H9 (cell line): ENCODE data around the gene SCNM1. TPM values are rescaled to one million over a fixed set of nuclear protein-coding genes. Genes with fewer than 3 reads are reported as not detected.

Source experiments
- DNase-seq: peaks from one replicate; pipeline ENCODE4 v3.0.0-alpha.2; 2017
- H2AFZ ChIP-seq: one replicate; pipeline ENCODE4 v1.6.1; 2013; ENCODE audit warnings: mild to moderate bottlenecking, low read length, control low read depth, moderate library complexity
- H2AK5ac ChIP-seq: 2 replicates; pipeline ENCODE4 v1.6.1; 2013; ENCODE audit warnings: low read length, control low read depth, mixed read lengths; ENCODE audit not compliant: insufficient read length
- H2BK120ac ChIP-seq: one replicate; pipeline ENCODE4 v1.6.1; 2013; ENCODE audit warnings: low read depth, mild to moderate bottlenecking, low read length, control low read depth, inconsistent platforms; ENCODE audit not compliant: poor library complexity, severe bottlenecking
- H2BK12ac ChIP-seq: 2 replicates; pipeline ENCODE4 v1.6.1; 2013; ENCODE audit warnings: low read length, control low read depth, mixed read lengths, low read depth; ENCODE audit not compliant: insufficient read length
- H2BK15ac ChIP-seq: 2 replicates; pipeline ENCODE4 v1.6.1; 2013; ENCODE audit warnings: low read depth, low read length, control low read depth
- H2BK20ac ChIP-seq: one replicate; pipeline ENCODE4 v1.6.1; 2013; ENCODE audit warnings: low read depth, mild to moderate bottlenecking, low read length, control low read depth, inconsistent platforms; ENCODE audit not compliant: poor library complexity, severe bottlenecking
- H2BK5ac ChIP-seq: 2 replicates; pipeline ENCODE4 v1.6.1; 2013; ENCODE audit warnings: low read length, control low read depth, mixed read lengths; ENCODE audit not compliant: insufficient read length
- H3K14ac ChIP-seq: 2 replicates; pipeline ENCODE4 v1.6.1; 2013; ENCODE audit warnings: low read length, control low read depth; ENCODE audit not compliant: insufficient read depth
- H3K18ac ChIP-seq: 2 replicates; pipeline ENCODE4 v1.6.1; 2013; ENCODE audit warnings: low read depth, mild to moderate bottlenecking, mixed read lengths, low read length, control low read depth; ENCODE audit not compliant: insufficient read length
- H3K23ac ChIP-seq: 2 replicates; pipeline ENCODE4 v1.6.1; 2013; ENCODE audit warnings: low read length, control low read depth, mixed read lengths, low read depth; ENCODE audit not compliant: insufficient read length
- H3K23me2 ChIP-seq: 2 replicates; pipeline ENCODE4 v1.6.1; 2013; ENCODE audit warnings: low read depth, mild to moderate bottlenecking, mixed read lengths, low read length, control low read depth; ENCODE audit not compliant: insufficient read length, poor library complexity, severe bottlenecking
- H3K27ac ChIP-seq: 2 replicates; pipeline ENCODE4 v1.5.1; 2013; ENCODE audit warnings: low read length, control low read depth, mixed read lengths, low read depth; ENCODE audit not compliant: insufficient read length
- H3K27me3 ChIP-seq: 2 replicates; pipeline ENCODE4 v1.6.1; 2013; ENCODE audit warnings: low read length, control low read depth, inconsistent platforms; ENCODE audit not compliant: insufficient read depth
- H3K4ac ChIP-seq: 2 replicates; pipeline ENCODE4 v1.6.1; 2013; ENCODE audit warnings: low read depth, mild to moderate bottlenecking, control low read depth, inconsistent platforms, low read length, moderate library complexity
- H3K4me1 ChIP-seq: 2 replicates; pipeline ENCODE4 v1.6.1; 2013; ENCODE audit warnings: low read length, control low read depth, inconsistent platforms; ENCODE audit not compliant: insufficient read depth
- H3K4me2 ChIP-seq: 2 replicates; pipeline ENCODE4 v1.6.1; 2013; ENCODE audit warnings: low read length, control low read depth, mixed read lengths; ENCODE audit not compliant: insufficient read length, insufficient read depth
- H3K56ac ChIP-seq: 2 replicates; pipeline ENCODE4 v1.6.1; 2013; ENCODE audit warnings: low read depth, mild to moderate bottlenecking, mixed read lengths, low read length, control low read depth; ENCODE audit not compliant: insufficient read length
- H3K79me1 ChIP-seq: 2 replicates; pipeline ENCODE4 v1.6.1; 2013; ENCODE audit warnings: low read depth, mild to moderate bottlenecking, moderate library complexity, low read length, control low read depth, inconsistent platforms; ENCODE audit not compliant: insufficient read depth, poor library complexity, severe bottlenecking
- H3K79me2 ChIP-seq: 2 replicates; pipeline ENCODE4 v1.6.1; 2013; ENCODE audit warnings: low read length, control low read depth, inconsistent platforms; ENCODE audit not compliant: insufficient read depth
- H3K9ac ChIP-seq: 2 replicates; pipeline ENCODE4 v1.6.1; 2013; ENCODE audit warnings: low read length, control low read depth, mixed read lengths; ENCODE audit not compliant: insufficient read length; ENCODE audit errors: extremely low read depth
- H3K9me3 ChIP-seq: one replicate; pipeline ENCODE4 v1.6.1; 2013; ENCODE audit warnings: low read depth, low read length, inconsistent platforms; ENCODE audit not compliant: control insufficient read depth
- H3T11ph ChIP-seq: one replicate; pipeline ENCODE4 v1.6.1; 2013; ENCODE audit warnings: mild to moderate bottlenecking, low read length, control low read depth, inconsistent platforms
- H4K20me1 ChIP-seq: one replicate; pipeline ENCODE4 v1.6.1; 2013; ENCODE audit not compliant: control insufficient read depth, insufficient read length, insufficient read depth
- H4K5ac ChIP-seq: 2 replicates; pipeline ENCODE4 v1.6.1; 2013; ENCODE audit warnings: low read depth, mild to moderate bottlenecking, mixed read lengths, low read length, control low read depth; ENCODE audit not compliant: insufficient read length
- H4K8ac ChIP-seq: replicated peaks from 2 replicates; pipeline ENCODE4 v1.6.1; 2013; ENCODE audit warnings: low read length, control low read depth, mixed read lengths, low read depth; ENCODE audit not compliant: insufficient read length
- H4K91ac ChIP-seq: 2 replicates; pipeline ENCODE4 v1.6.1; 2013; ENCODE audit warnings: low read depth, mild to moderate bottlenecking, moderate library complexity, mixed read lengths, low read length, control low read depth; ENCODE audit not compliant: insufficient read length
- H3K27ac Mint-ChIP-seq, 3 experiments: 2 replicates in 2 of 3; 3 replicates in 1 of 3; pipeline ENCODE4 v1.8.0; 2020 to 2021; ENCODE audit warnings: mixed read lengths in 3 of 3, mild to moderate bottlenecking in 1 of 3, moderate library complexity in 1 of 3
- H3K27me3 Mint-ChIP-seq: 2 replicates; pipeline ENCODE4 v1.8.0; 2021; ENCODE audit warnings: low read depth, mild to moderate bottlenecking, moderate library complexity, mixed read lengths
- H3K36me3 Mint-ChIP-seq, 3 experiments: 2 replicates in 2 of 3; 3 replicates in 1 of 3; pipeline ENCODE4 v1.8.0; 2020 to 2021; ENCODE audit warnings: low read depth in 3 of 3, mixed read lengths in 3 of 3; ENCODE audit not compliant: insufficient read depth in 1 of 3
- H3K4me1 Mint-ChIP-seq, 2 experiments: 2 replicates each; pipeline ENCODE4 v1.8.0; 2020; ENCODE audit warnings: mixed read lengths in 2 of 2
- H3K4me3 Mint-ChIP-seq, 2 experiments: 2 replicates in 1 of 2; 3 replicates in 1 of 2; pipeline ENCODE4 v1.8.0; 2020 to 2021; ENCODE audit warnings: mild to moderate bottlenecking in 2 of 2, mixed read lengths in 2 of 2, moderate library complexity in 1 of 2
- H3K9me3 Mint-ChIP-seq, 2 experiments: 2 replicates in 1 of 2; 3 replicates in 1 of 2; pipeline ENCODE4 v1.8.0; 2020; ENCODE audit warnings: mild to moderate bottlenecking in 2 of 2, mixed read lengths in 2 of 2, moderate library complexity in 1 of 2
- WGBS: extraction: QIAGEN DNeasy Blood & Tissue Kit; methylation state at CpG from one replicate; pipeline ENCODE4 v1.1.7; 2013; ENCODE audit warnings: missing lambda C conversion rate, low lambda C conversion rate, mixed read lengths; ENCODE audit not compliant: insufficient read length; ENCODE audit errors: extremely low coverage; 5-methylcytosine and 5-hydroxymethylcytosine counted together
- total RNA-seq: library from RNA; stranded (reverse); gene quantifications from 2 replicates; pipeline ENCODE4 v1.2.1, GENCODE V29; 2021
- TF ChIP-seq, protein P1 (sequence below): fragments of 200-600 bp; sonication (generic); conservative IDR thresholded peaks from 3 replicates; pipeline ENCODE4 v1.8.0; 2021; ENCODE audit warnings: antibody characterized with exemption, mild to moderate bottlenecking

The SCNM1 gene
- total RNA-seq, 1 experiment from 2014 or later, result 60.5 TPM

GRCh38 chr1:151165281-151165737, 635 bp upstream of the SCNM1 start:
- Mint-ChIP-seq H3K36me3 (peaks cover 19 to 47% (median 43%) of the 10 kb centered on the region in 3 experiments; a peak in 6 of 7 replicates), H3K4me1 (peaks cover 21 to 25% of the 10 kb centered on the region in 2 experiments), H3K4me3 (peak overlapping the region; percentile 96 to 98), H3K9me3 (no peaks in the 10 kb centered on the region; a peak in 1 of 5 replicates), H3K27me3 (peaks cover 3% of the 10 kb centered on the region; the same call in 1 of the 2 replicates), H3K27ac (peak overlapping the region; percentile 96 to 99 (median 98); a peak in 6 of 7 replicates)
- H3K23ac ChIP-seq, result no peak overlapping the region
- TF ChIP-seq, protein P1, sequence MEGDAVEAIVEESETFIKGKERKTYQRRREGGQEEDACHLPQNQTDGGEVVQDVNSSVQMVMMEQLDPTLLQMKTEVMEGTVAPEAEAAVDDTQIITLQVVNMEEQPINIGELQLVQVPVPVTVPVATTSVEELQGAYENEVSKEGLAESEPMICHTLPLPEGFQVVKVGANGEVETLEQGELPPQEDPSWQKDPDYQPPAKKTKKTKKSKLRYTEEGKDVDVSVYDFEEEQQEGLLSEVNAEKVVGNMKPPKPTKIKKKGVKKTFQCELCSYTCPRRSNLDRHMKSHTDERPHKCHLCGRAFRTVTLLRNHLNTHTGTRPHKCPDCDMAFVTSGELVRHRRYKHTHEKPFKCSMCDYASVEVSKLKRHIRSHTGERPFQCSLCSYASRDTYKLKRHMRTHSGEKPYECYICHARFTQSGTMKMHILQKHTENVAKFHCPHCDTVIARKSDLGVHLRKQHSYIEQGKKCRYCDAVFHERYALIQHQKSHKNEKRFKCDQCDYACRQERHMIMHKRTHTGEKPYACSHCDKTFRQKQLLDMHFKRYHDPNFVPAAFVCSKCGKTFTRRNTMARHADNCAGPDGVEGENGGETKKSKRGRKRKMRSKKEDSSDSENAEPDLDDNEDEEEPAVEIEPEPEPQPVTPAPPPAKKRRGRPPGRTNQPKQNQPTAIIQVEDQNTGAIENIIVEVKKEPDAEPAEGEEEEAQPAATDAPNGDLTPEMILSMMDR, result no peak
- H4K20me1 ChIP-seq, result no peaks in the 10 kb centered on the region
- H4K91ac ChIP-seq, result no peak overlapping the region
- no peak overlapping the region for H2BK12ac ChIP-seq
- peak overlapping the region; percentile 70 for H3K4me2 ChIP-seq
- H3K18ac ChIP-seq, result no peak overlapping the region
- H2BK15ac ChIP-seq, result no peak overlapping the region
- peak overlapping the region; percentile 7 for H3K27ac ChIP-seq
- peak overlapping the region; percentile 17 for H2AFZ ChIP-seq
- no peaks in the 10 kb centered on the region for H3K27me3 ChIP-seq
- no peak overlapping the region for H3K14ac ChIP-seq
- H3K79me1 ChIP-seq, result no peaks in the 10 kb centered on the region
- H4K8ac ChIP-seq, result no peak overlapping the region
- H2AK5ac ChIP-seq, result no peak overlapping the region
- no peak overlapping the region for H3K4ac ChIP-seq
- H2BK120ac ChIP-seq, result no peak overlapping the region
- H3T11ph ChIP-seq, result no peak overlapping the region
- H4K5ac ChIP-seq, result no peak overlapping the region
- H3K9me3 ChIP-seq, result no peaks in the 10 kb centered on the region
- H2BK5ac ChIP-seq, result no peak overlapping the region
- H3K79me2 ChIP-seq, result no peaks in the 10 kb centered on the region
- peaks cover 13% of the 10 kb centered on the region for H3K23me2 ChIP-seq
- H3K9ac ChIP-seq, result peak overlapping the region; percentile 81
- peak; percentile 84 for DNase-seq
- WGBS, result no CpG with 5 or more reads among the region's 15 CpGs
- H2BK20ac ChIP-seq, result no peak overlapping the region
- H3K56ac ChIP-seq, result no peak overlapping the region
- 0 out of 2 replicates have a peak, but pooled peaks cover 4% of the 10 kb centered on the region for H3K4me1 ChIP-seq
